ENCODE data around the gene SNTA1. TPM values are rescaled to one million over a fixed set of nuclear protein-coding genes. Genes with fewer than 3 reads are reported as not detected.

The SNTA1 gene
- total RNA-seq, 4 donors from 2014 or later: 193 to 291 (median 248) TPM

- H3K4me3 ChIP-seq (replicated peaks in 1 of 3): no peak overlapping the region
- WGBS, 2 donors: 90 to 94% methylated on average over 12 to 15 of the region's 15 CpGs
- intact Hi-C loops (cut with DNase I): no loop called here
- H3K36me3 ChIP-seq: peaks cover 45 to 57% of the 10 kb centered on the region in 2 donors
- TF ChIP-seq CTCF (IDR thresholded peaks at IDR 0.05) (no peak), POLR2A (IDR thresholded peaks at IDR 0.05) (no peak)
- H3K9me3 ChIP-seq: no peaks in the 10 kb centered on the region
- H3K27ac ChIP-seq: no peak overlapping the region
- H3K4me1 ChIP-seq: no peaks in the 10 kb centered on the region
- no peak for DNase-seq
- no peaks in the 10 kb centered on the region for H3K27me3 ChIP-seq
Observed at GRCh38 chr20:33410081-33410742, 33.4 kb downstream of the SNTA1 start.

GRCh38 chr20:33408716-33409654, 34.6 kb downstream of the SNTA1 start:
- H3K27me3 ChIP-seq: no peaks in the 10 kb centered on the region
- intact Hi-C loops (cut with DNase I): no loop called here
- H3K4me1 ChIP-seq: no peaks in the 10 kb centered on the region
- DNase-seq: no peak
- TF ChIP-seq POLR2A (IDR thresholded peaks at IDR 0.05) (no peak), CTCF (IDR thresholded peaks at IDR 0.05) (no peak)
- WGBS, 2 donors: 90 to 92% methylated on average over 14 to 17 of the region's 18 CpGs
- H3K36me3 ChIP-seq: peaks cover 37 to 52% of the 10 kb centered on the region in 2 donors
- H3K4me3 ChIP-seq (replicated peaks in 1 of 3): no peak overlapping the region
- H3K9me3 ChIP-seq: no peaks in the 10 kb centered on the region
- H3K27ac ChIP-seq: no peak overlapping the region

- Histone ChIP-seq H3K27ac (no peak overlapping the region), H3K4me1 (no peaks in the 10 kb centered on the region), H3K27me3 (no peaks in the 10 kb centered on the region), H3K9me3 (no peaks in the 10 kb centered on the region), H3K36me3 (peaks cover 37 to 52% of the 10 kb centered on the region in 2 donors), H3K4me3 (replicated peaks in 1 of 3) (no peak overlapping the region)
- DNase-seq: no peak
- TF ChIP-seq POLR2A (IDR thresholded peaks at IDR 0.05) (no peak), CTCF (IDR thresholded peaks at IDR 0.05) (no peak)
- WGBS, 2 donors: 76 to 95% methylated on average over 3 to 9 of the region's 12 CpGs
- intact Hi-C loops (cut with DNase I): no loop called here
Observed at GRCh38 chr20:33408313-33408712, 35.2 kb downstream of the SNTA1 start.

GRCh38 chr20:33407796-33408195, 35.8 kb downstream of the SNTA1 start:
- no peak for DNase-seq
- H3K36me3 ChIP-seq: peaks cover 35 to 52% of the 10 kb centered on the region in 2 donors

More at GRCh38 chr20:33407796-33408195, 35.8 kb downstream of the SNTA1 start:
- no peaks in the 10 kb centered on the region for H3K9me3 ChIP-seq
- H3K4me1 ChIP-seq: no peaks in the 10 kb centered on the region
- H3K4me3 ChIP-seq (replicated peaks in 1 of 3): no peak overlapping the region
- WGBS, 2 donors: 56 to 60% methylated on average over 4 of the region's 4 CpGs
- H3K27ac ChIP-seq: no peak overlapping the region
- H3K27me3 ChIP-seq: no peaks in the 10 kb centered on the region
- TF ChIP-seq CTCF (IDR thresholded peaks at IDR 0.05) (no peak), POLR2A (IDR thresholded peaks at IDR 0.05) (no peak)
- intact Hi-C loops (cut with DNase I): no loop called here
